H9 (cell line): ENCODE results near the gene GABRD. TPM values are rescaled to one million over a fixed set of nuclear protein-coding genes. Genes with fewer than 3 reads are reported as not detected.
A peak's percentile ranks its signal among the peaks of the same experiment; 100 is the strongest.

ENCODE experiments used
- DNase-seq: peaks from one replicate; pipeline ENCODE4 v3.0.0-alpha.2; 2017
- H2AFZ ChIP-seq: one replicate; pipeline ENCODE4 v1.6.1; 2013; ENCODE audit warnings: mild to moderate bottlenecking, low read length, control low read depth, moderate library complexity
- H2AK5ac ChIP-seq: 2 replicates; pipeline ENCODE4 v1.6.1; 2013; ENCODE audit warnings: low read length, control low read depth, mixed read lengths; ENCODE audit not compliant: insufficient read length
- H2BK120ac ChIP-seq: one replicate; pipeline ENCODE4 v1.6.1; 2013; ENCODE audit warnings: low read depth, mild to moderate bottlenecking, low read length, control low read depth, inconsistent platforms; ENCODE audit not compliant: poor library complexity, severe bottlenecking
- H2BK12ac ChIP-seq: 2 replicates; pipeline ENCODE4 v1.6.1; 2013; ENCODE audit warnings: low read length, control low read depth, mixed read lengths, low read depth; ENCODE audit not compliant: insufficient read length
- H2BK15ac ChIP-seq: 2 replicates; pipeline ENCODE4 v1.6.1; 2013; ENCODE audit warnings: low read depth, low read length, control low read depth
- H2BK20ac ChIP-seq: one replicate; pipeline ENCODE4 v1.6.1; 2013; ENCODE audit warnings: low read depth, mild to moderate bottlenecking, low read length, control low read depth, inconsistent platforms; ENCODE audit not compliant: poor library complexity, severe bottlenecking
- H2BK5ac ChIP-seq: 2 replicates; pipeline ENCODE4 v1.6.1; 2013; ENCODE audit warnings: low read length, control low read depth, mixed read lengths; ENCODE audit not compliant: insufficient read length
- H3K14ac ChIP-seq: 2 replicates; pipeline ENCODE4 v1.6.1; 2013; ENCODE audit warnings: low read length, control low read depth; ENCODE audit not compliant: insufficient read depth
- H3K18ac ChIP-seq: 2 replicates; pipeline ENCODE4 v1.6.1; 2013; ENCODE audit warnings: low read depth, mild to moderate bottlenecking, mixed read lengths, low read length, control low read depth; ENCODE audit not compliant: insufficient read length
- H3K23ac ChIP-seq: 2 replicates; pipeline ENCODE4 v1.6.1; 2013; ENCODE audit warnings: low read length, control low read depth, mixed read lengths, low read depth; ENCODE audit not compliant: insufficient read length
- H3K23me2 ChIP-seq: 2 replicates; pipeline ENCODE4 v1.6.1; 2013; ENCODE audit warnings: low read depth, mild to moderate bottlenecking, mixed read lengths, low read length, control low read depth; ENCODE audit not compliant: insufficient read length, poor library complexity, severe bottlenecking
- H3K27ac ChIP-seq: 2 replicates; pipeline ENCODE4 v1.5.1; 2013; ENCODE audit warnings: low read length, control low read depth, mixed read lengths, low read depth; ENCODE audit not compliant: insufficient read length
- H3K27me3 ChIP-seq: 2 replicates; pipeline ENCODE4 v1.6.1; 2013; ENCODE audit warnings: low read length, control low read depth, inconsistent platforms; ENCODE audit not compliant: insufficient read depth
- H3K4ac ChIP-seq: 2 replicates; pipeline ENCODE4 v1.6.1; 2013; ENCODE audit warnings: low read depth, mild to moderate bottlenecking, control low read depth, inconsistent platforms, low read length, moderate library complexity
- H3K4me1 ChIP-seq: 2 replicates; pipeline ENCODE4 v1.6.1; 2013; ENCODE audit warnings: low read length, control low read depth, inconsistent platforms; ENCODE audit not compliant: insufficient read depth
- H3K4me2 ChIP-seq: 2 replicates; pipeline ENCODE4 v1.6.1; 2013; ENCODE audit warnings: low read length, control low read depth, mixed read lengths; ENCODE audit not compliant: insufficient read length, insufficient read depth
- H3K56ac ChIP-seq: 2 replicates; pipeline ENCODE4 v1.6.1; 2013; ENCODE audit warnings: low read depth, mild to moderate bottlenecking, mixed read lengths, low read length, control low read depth; ENCODE audit not compliant: insufficient read length
- H3K79me1 ChIP-seq: 2 replicates; pipeline ENCODE4 v1.6.1; 2013; ENCODE audit warnings: low read depth, mild to moderate bottlenecking, moderate library complexity, low read length, control low read depth, inconsistent platforms; ENCODE audit not compliant: insufficient read depth, poor library complexity, severe bottlenecking
- H3K79me2 ChIP-seq: 2 replicates; pipeline ENCODE4 v1.6.1; 2013; ENCODE audit warnings: low read length, control low read depth, inconsistent platforms; ENCODE audit not compliant: insufficient read depth
- H3K9ac ChIP-seq: 2 replicates; pipeline ENCODE4 v1.6.1; 2013; ENCODE audit warnings: low read length, control low read depth, mixed read lengths; ENCODE audit not compliant: insufficient read length; ENCODE audit errors: extremely low read depth
- H3K9me3 ChIP-seq: one replicate; pipeline ENCODE4 v1.6.1; 2013; ENCODE audit warnings: low read depth, low read length, inconsistent platforms; ENCODE audit not compliant: control insufficient read depth
- H3T11ph ChIP-seq: one replicate; pipeline ENCODE4 v1.6.1; 2013; ENCODE audit warnings: mild to moderate bottlenecking, low read length, control low read depth, inconsistent platforms
- H4K20me1 ChIP-seq: one replicate; pipeline ENCODE4 v1.6.1; 2013; ENCODE audit not compliant: control insufficient read depth, insufficient read length, insufficient read depth
- H4K5ac ChIP-seq: 2 replicates; pipeline ENCODE4 v1.6.1; 2013; ENCODE audit warnings: low read depth, mild to moderate bottlenecking, mixed read lengths, low read length, control low read depth; ENCODE audit not compliant: insufficient read length
- H4K8ac ChIP-seq: replicated peaks from 2 replicates; pipeline ENCODE4 v1.6.1; 2013; ENCODE audit warnings: low read length, control low read depth, mixed read lengths, low read depth; ENCODE audit not compliant: insufficient read length
- H4K91ac ChIP-seq: 2 replicates; pipeline ENCODE4 v1.6.1; 2013; ENCODE audit warnings: low read depth, mild to moderate bottlenecking, moderate library complexity, mixed read lengths, low read length, control low read depth; ENCODE audit not compliant: insufficient read length
- H3K27ac Mint-ChIP-seq, 3 experiments: 2 replicates in 2 of 3; 3 replicates in 1 of 3; pipeline ENCODE4 v1.8.0; 2020 to 2021; ENCODE audit warnings: mixed read lengths in 3 of 3, mild to moderate bottlenecking in 1 of 3, moderate library complexity in 1 of 3
- H3K27me3 Mint-ChIP-seq: 2 replicates; pipeline ENCODE4 v1.8.0; 2021; ENCODE audit warnings: low read depth, mild to moderate bottlenecking, moderate library complexity, mixed read lengths
- H3K36me3 Mint-ChIP-seq, 3 experiments: 2 replicates in 2 of 3; 3 replicates in 1 of 3; pipeline ENCODE4 v1.8.0; 2020 to 2021; ENCODE audit warnings: low read depth in 3 of 3, mixed read lengths in 3 of 3; ENCODE audit not compliant: insufficient read depth in 1 of 3
- H3K4me1 Mint-ChIP-seq, 2 experiments: 2 replicates each; pipeline ENCODE4 v1.8.0; 2020; ENCODE audit warnings: mixed read lengths in 2 of 2
- H3K4me3 Mint-ChIP-seq, 2 experiments: 2 replicates in 1 of 2; 3 replicates in 1 of 2; pipeline ENCODE4 v1.8.0; 2020 to 2021; ENCODE audit warnings: mild to moderate bottlenecking in 2 of 2, mixed read lengths in 2 of 2, moderate library complexity in 1 of 2
- H3K9me3 Mint-ChIP-seq, 2 experiments: 2 replicates in 1 of 2; 3 replicates in 1 of 2; pipeline ENCODE4 v1.8.0; 2020; ENCODE audit warnings: mild to moderate bottlenecking in 2 of 2, mixed read lengths in 2 of 2, moderate library complexity in 1 of 2
- CTCF ChIP-seq: fragments of 200-600 bp; sonication (generic); conservative IDR thresholded peaks from 3 replicates; pipeline ENCODE4 v1.8.0; 2021; ENCODE audit warnings: antibody characterized with exemption, mild to moderate bottlenecking
- WGBS: extraction: QIAGEN DNeasy Blood & Tissue Kit; methylation state at CpG from one replicate; pipeline ENCODE4 v1.1.7; 2013; ENCODE audit warnings: missing lambda C conversion rate, low lambda C conversion rate, mixed read lengths; ENCODE audit not compliant: insufficient read length; ENCODE audit errors: extremely low coverage; 5-methylcytosine and 5-hydroxymethylcytosine counted together
- total RNA-seq: library from RNA; stranded (reverse); gene quantifications from 2 replicates; pipeline ENCODE4 v1.2.1, GENCODE V29; 2021

The GABRD gene
- total RNA-seq, 1 experiment from 2014 or later: 0.59 TPM

GRCh38 chr1:1971688-1972087, 47.5 kb upstream of the GABRD start:
- H3K79me2 ChIP-seq: no peaks in the 10 kb centered on the region
- H3K23me2 ChIP-seq: no peaks in the 10 kb centered on the region
- no peak for TF ChIP-seq CTCF
- H2BK20ac ChIP-seq: no peak overlapping the region
- no peak overlapping the region for H2AFZ ChIP-seq
- H2BK12ac ChIP-seq: no peak overlapping the region
- no peak overlapping the region for H3T11ph ChIP-seq
- H3K56ac ChIP-seq: no peak overlapping the region
- Mint-ChIP-seq H3K36me3 (no peaks in the 10 kb centered on the region; a peak in 2 of 7 replicates), H3K4me1 (peaks cover 0 to 7% of the 10 kb centered on the region in 2 experiments; a peak in 2 of 4 replicates), H3K27ac (peak overlapping the region in 1 of 3 experiments; percentile 92; a peak in 1 of 7 replicates), H3K9me3 (peaks cover 13 to 15% of the 10 kb centered on the region in 2 experiments; a peak in 4 of 5 replicates), H3K27me3 (peaks cover 3% of the 10 kb centered on the region), H3K4me3 (peak overlapping the region in 1 of 2 experiments; percentile 49; a peak in 1 of 5 replicates)
- no peak overlapping the region for H4K5ac ChIP-seq
- H2BK120ac ChIP-seq: no peak overlapping the region
- no peak overlapping the region for H3K23ac ChIP-seq
- no peak overlapping the region for H2BK5ac ChIP-seq
- no peak overlapping the region for H2BK15ac ChIP-seq
- H3K79me1 ChIP-seq: no peaks in the 10 kb centered on the region
- no peaks in the 10 kb centered on the region for H3K27me3 ChIP-seq
- H4K8ac ChIP-seq: no peak overlapping the region
- no peak overlapping the region for H3K9ac ChIP-seq
- H2AK5ac ChIP-seq: no peak overlapping the region
- H3K4me2 ChIP-seq: no peak overlapping the region
- no peak for DNase-seq
- no peak overlapping the region for H3K4ac ChIP-seq
- no peak overlapping the region for H3K14ac ChIP-seq
- no peak overlapping the region for H3K27ac ChIP-seq
- no peaks in the 10 kb centered on the region for H4K20me1 ChIP-seq
- no CpG with 5 or more reads among the region's 21 CpGs for WGBS
- H3K4me1 ChIP-seq: no peaks in the 10 kb centered on the region
- H4K91ac ChIP-seq: no peak overlapping the region
- no peaks in the 10 kb centered on the region for H3K9me3 ChIP-seq
- H3K18ac ChIP-seq: no peak overlapping the region
